CD14-positive monocyte (primary cell): ENCODE measurements around the gene CHRDL2. TPM values are rescaled to one million over a fixed set of nuclear protein-coding genes. Genes with fewer than 3 reads are reported as not detected.

Experiments used
- DNase-seq, 3 donors: peaks; one replicate each; pipeline ENCODE4 v3.0.0-alpha.2; 2011 to 2022
- H2AFZ ChIP-seq: 2 replicates; pipeline ENCODE4 v1.6.0; 2012; ENCODE audit warnings: mild to moderate bottlenecking, low read depth, low read length, inconsistent platforms; ENCODE audit not compliant: insufficient read depth, poor library complexity, severe bottlenecking
- H3K27ac ChIP-seq, 2 donors: 1 replicate in 1 of 2; 2 replicates in 1 of 2; pipeline ENCODE4 v1.5.1; 2012 to 2013; ENCODE audit warnings: low read length in 2 of 2, control low read depth in 1 of 2, inconsistent platforms in 1 of 2, low read depth in 1 of 2, mild to moderate bottlenecking in 1 of 2
- H3K27me3 ChIP-seq, 2 donors: one replicate each; pipeline versions ENCODE4 v1.6.0 to v1.6.1; 2011 to 2013; ENCODE audit warnings: low read length in 2 of 2; ENCODE audit not compliant: control insufficient read depth in 2 of 2, insufficient read depth in 2 of 2
- H3K36me3 ChIP-seq, 2 donors: replicated peaks in 1 of 2; 1 replicate in 1 of 2; 2 replicates in 1 of 2; pipeline versions ENCODE4 v1.5.1 to v1.6.1; 2012 to 2013; ENCODE audit warnings: low read length in 2 of 2, control low read depth in 1 of 2, inconsistent platforms in 1 of 2, mild to moderate bottlenecking in 1 of 2; ENCODE audit not compliant: insufficient read depth in 2 of 2, control insufficient read depth in 1 of 2
- H3K4me1 ChIP-seq, 2 donors: 1 replicate in 1 of 2; 2 replicates in 1 of 2; pipeline versions ENCODE4 v1.5.1 to v1.6.1; 2012 to 2013; ENCODE audit warnings: low read length in 2 of 2, control low read depth in 1 of 2, inconsistent platforms in 1 of 2, mild to moderate bottlenecking in 1 of 2, moderate library complexity in 1 of 2; ENCODE audit not compliant: insufficient read depth in 2 of 2, control insufficient read depth in 1 of 2
- H3K4me2 ChIP-seq: replicated peaks from 2 replicates; pipeline ENCODE3; 2012; ENCODE audit warnings: low read length, moderate library complexity, mild to moderate bottlenecking; ENCODE audit not compliant: poor library complexity, severe bottlenecking; ENCODE audit errors: extremely low read depth
- H3K4me3 ChIP-seq, 3 experiments: fragments of 200-600 bp in 1 of 3; sonication (generic) in 1 of 3; replicated peaks in 1 of 3; 1 replicate in 2 of 3; 2 replicates in 1 of 3; pipeline ENCODE4 v1.5.1; 2011 to 2013; ENCODE audit warnings: low read length in 3 of 3, mild to moderate bottlenecking in 3 of 3, control low read depth in 2 of 3, low read depth in 2 of 3, inconsistent platforms in 1 of 3, moderate library complexity in 1 of 3
- H3K79me2 ChIP-seq: 2 replicates; pipeline ENCODE4 v1.6.0; 2012; ENCODE audit warnings: mild to moderate bottlenecking, control low read depth, inconsistent platforms, low read length, moderate library complexity; ENCODE audit not compliant: insufficient read depth
- H3K9ac ChIP-seq: 2 replicates; pipeline ENCODE4 v1.6.0; 2017; ENCODE audit warnings: low read length, mild to moderate bottlenecking; ENCODE audit not compliant: insufficient read depth, poor library complexity, severe bottlenecking
- H3K9me3 ChIP-seq, 2 donors: replicated peaks in 1 of 2; 1 replicate in 1 of 2; 2 replicates in 1 of 2; pipeline versions ENCODE4 v1.5.1 to v1.6.1; 2012 to 2013; ENCODE audit warnings: low read length in 2 of 2, control low read depth in 1 of 2; ENCODE audit not compliant: control insufficient read depth in 1 of 2, insufficient read depth in 1 of 2
- H4K20me1 ChIP-seq: 2 replicates; pipeline ENCODE4 v1.6.0; 2012; ENCODE audit warnings: mild to moderate bottlenecking, low read length, control low read depth, moderate library complexity; ENCODE audit not compliant: insufficient read depth
- H3K27ac Mint-ChIP-seq, 7 donors: one replicate each; pipeline ENCODE4 v1.8.0; 2020; ENCODE audit warnings: mild to moderate bottlenecking in 7 of 7, mixed read lengths in 7 of 7, moderate library complexity in 6 of 7, inconsistent platforms in 2 of 7
- H3K27me3 Mint-ChIP-seq, 3 donors: one replicate each; pipeline ENCODE4 v1.8.0; 2021 to 2022; ENCODE audit warnings: low read depth in 3 of 3, mild to moderate bottlenecking in 3 of 3, mixed read lengths in 3 of 3, moderate library complexity in 3 of 3, inconsistent platforms in 1 of 3
- H3K36me3 Mint-ChIP-seq, 2 donors: one replicate each; pipeline ENCODE4 v1.8.0; 2020; ENCODE audit warnings: mixed read lengths in 2 of 2, inconsistent platforms in 1 of 2, mild to moderate bottlenecking in 1 of 2
- H3K4me1 Mint-ChIP-seq: one replicate; pipeline ENCODE4 v1.8.0; 2020; ENCODE audit warnings: mild to moderate bottlenecking, mixed read lengths
- H3K4me3 Mint-ChIP-seq, 2 donors: one replicate each; pipeline ENCODE4 v1.8.0; 2020; ENCODE audit warnings: mild to moderate bottlenecking in 2 of 2, mixed read lengths in 2 of 2, moderate library complexity in 1 of 2
- H3K9me3 Mint-ChIP-seq, 7 donors: one replicate each; pipeline ENCODE4 v1.8.0; 2020 to 2022; ENCODE audit warnings: mixed read lengths in 7 of 7, mild to moderate bottlenecking in 6 of 7, moderate library complexity in 6 of 7, inconsistent platforms in 2 of 7
- CTCF ChIP-seq: fragments of 200-600 bp; IDR thresholded peaks from one replicate; pipeline ENCODE4 v1.8.0; 2022; ENCODE audit warnings: antibody characterized with exemption, mild to moderate bottlenecking
- WGBS: methylation state at CpG from one replicate; pipeline ENCODE4 v1.1.5; 2013; ENCODE audit warnings: missing lambda C conversion rate; ENCODE audit not compliant: insufficient coverage; 5-methylcytosine and 5-hydroxymethylcytosine counted together
- intact Hi-C, 2 donors: fragments of 100-400 bp; cut with micrococcal nuclease; formaldehyde crosslinking; loops; one replicate each; pipeline versions ENCODE4 v1.15.0 to v1.15.1; 2023
- polyA plus RNA-seq, 3 donors: library from polyadenylated mRNA; depleted of rRNA in 1 of 3; unstranded in 2 of 3; stranded (reverse) in 1 of 3; fragments of 300-500 nt in 2 of 3; fragments of >200 nt in 1 of 3; fragmentation: Illumina TruSeq in 2 of 3; gene quantifications; 1 replicate in 2 of 3; 2 replicates in 1 of 3; pipeline ENCODE4 v1.2.3, GENCODE V29; 2012 to 2021

The CHRDL2 gene
- polyA plus RNA-seq, 3 donors = not detected

GRCh38 chr11:74672956-74673692 is 58.1 kb downstream of the CHRDL2 start:
- Mint-ChIP-seq H3K9me3 (peaks cover 0 to 6% (median 0%) of the 10 kb centered on the region in 7 donors), H3K4me1 (peaks cover 2% of the 10 kb centered on the region), H3K4me3 (no peak overlapping the region), H3K27ac (peak overlapping the region in 1 of 7 donors; percentile 54), H3K27me3 (peaks cover 0 to 2% (median 0%) of the 10 kb centered on the region in 3 donors), H3K36me3 (peaks cover 0 to 4% of the 10 kb centered on the region in 2 donors)
- WGBS = 58% methylated on average over 11 of the region's 12 CpGs
- no peak overlapping the region for H3K27ac ChIP-seq
- H3K27me3 ChIP-seq = no peaks in the 10 kb centered on the region
- TF ChIP-seq CTCF = no peak
- H2AFZ ChIP-seq = no peak overlapping the region
- H3K4me1 ChIP-seq = no peaks in the 10 kb centered on the region
- no peak overlapping the region for H3K4me2 ChIP-seq
- no peaks in the 10 kb centered on the region for H4K20me1 ChIP-seq
- intact Hi-C loops = no loop called here
- H3K9ac ChIP-seq = no peak overlapping the region
- H3K36me3 ChIP-seq = no peaks in the 10 kb centered on the region
- no peak overlapping the region for H3K4me3 ChIP-seq
- no peaks in the 10 kb centered on the region for H3K79me2 ChIP-seq
- no peak for DNase-seq
- H3K9me3 ChIP-seq = no peaks in the 10 kb centered on the region

- Mint-ChIP-seq H3K36me3 (peaks cover 0 to 4% of the 10 kb centered on the region in 2 donors), H3K27me3 (peaks cover 0 to 2% (median 0%) of the 10 kb centered on the region in 3 donors), H3K4me3 (no peak overlapping the region), H3K4me1 (peaks cover 2% of the 10 kb centered on the region), H3K27ac (no peak overlapping the region), H3K9me3 (peaks cover 0 to 6% (median 0%) of the 10 kb centered on the region in 7 donors)
- Histone ChIP-seq H3K4me2 (no peak overlapping the region), H3K79me2 (no peaks in the 10 kb centered on the region), H3K36me3 (no peaks in the 10 kb centered on the region), H3K9me3 (no peaks in the 10 kb centered on the region), H3K4me1 (no peaks in the 10 kb centered on the region), H3K9ac (no peak overlapping the region), H3K27me3 (no peaks in the 10 kb centered on the region), H3K4me3 (no peak overlapping the region), H3K27ac (no peak overlapping the region), H2AFZ (no peak overlapping the region), H4K20me1 (no peaks in the 10 kb centered on the region)
- no peak for TF ChIP-seq CTCF
- 60% methylated on average over 2 of the region's 4 CpGs for WGBS
- intact Hi-C loops = no loop called here
- no peak for DNase-seq
These were observed 58.8 kb downstream of the CHRDL2 start for GRCh38 chr11:74672332-74672955.
